ENCODE data around the gene PARD6G. TPM values are rescaled to one million over a fixed set of nuclear protein-coding genes. Genes with fewer than 3 reads are reported as not detected.
A peak's percentile ranks its signal among the peaks of the same experiment; 100 is the strongest.
"Not testable (repeated sequence)": the region's sequence is repeated elsewhere in the genome, so short reads cannot be mapped to it uniquely, and the experiment has no call there.

Gene PARD6G, protein sequence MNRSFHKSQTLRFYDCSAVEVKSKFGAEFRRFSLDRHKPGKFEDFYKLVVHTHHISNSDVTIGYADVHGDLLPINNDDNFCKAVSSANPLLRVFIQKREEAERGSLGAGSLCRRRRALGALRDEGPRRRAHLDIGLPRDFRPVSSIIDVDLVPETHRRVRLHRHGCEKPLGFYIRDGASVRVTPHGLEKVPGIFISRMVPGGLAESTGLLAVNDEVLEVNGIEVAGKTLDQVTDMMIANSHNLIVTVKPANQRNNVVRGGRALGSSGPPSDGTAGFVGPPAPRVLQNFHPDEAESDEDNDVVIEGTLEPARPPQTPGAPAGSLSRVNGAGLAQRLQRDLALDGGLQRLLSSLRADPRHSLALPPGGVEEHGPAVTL
- total RNA-seq = 1 to 10 TPM; 1.4 to 6.1 (median 3.5) TPM

DNA sequence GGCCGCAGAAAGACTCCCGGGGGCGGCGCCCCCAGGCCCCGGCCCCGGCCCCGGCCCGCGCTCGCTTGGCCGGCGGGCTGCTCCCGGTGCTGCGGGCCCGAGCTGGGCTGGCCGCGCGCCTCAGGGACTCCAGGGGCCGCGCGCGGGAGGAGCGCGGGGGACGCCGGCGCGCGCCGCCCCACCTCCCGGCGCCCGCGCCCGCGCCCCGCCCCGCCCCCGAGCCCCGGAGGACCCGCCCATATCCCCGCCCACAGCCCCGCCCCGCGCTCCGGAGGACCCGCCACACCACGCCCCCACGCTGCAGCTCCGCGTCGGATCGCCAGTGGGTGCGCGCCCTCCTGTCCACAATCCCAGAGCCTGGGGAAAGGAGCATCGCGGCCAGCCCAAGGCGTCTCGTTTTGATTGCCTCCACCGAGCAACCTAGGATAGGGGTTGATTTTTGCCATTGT, at the start of gene PARD6G:
TSS of gene PARD6G (minus strand) at position 122 of the 449 bp plus-strand sequence. CDS start 166 bp downstream, outside the sequence.
- DNase-seq (peak; percentile 72 to 96), ATAC-seq (ENCODE audit: low FRiP score in 2 of 2) (peak; percentile 83 to 93)
- WGBS, 2 donors = 1% methylated on average over 13 of the region's 60 CpGs; no CpG with 5 or more reads in 1 of the 2 donors
- Histone ChIP-seq H3K36me3 (no peaks in the 10 kb centered on the region), H3K27me3 (peaks cover 0 to 13% (median 4%) of the 10 kb centered on the region in 4 donors), H3K9me3 (no peaks in the 10 kb centered on the region), H3K27ac (peak within 1 kb of the TSS; percentile 15 to 71 (median 35)), H3K4me1 (peaks cover 9 to 18% (median 15%) of the 10 kb centered on the region in 4 donors), H3K4me3 (peak within 1 kb of the TSS; percentile 80 to 84 (median 82))
- TF ChIP-seq, protein P1, sequence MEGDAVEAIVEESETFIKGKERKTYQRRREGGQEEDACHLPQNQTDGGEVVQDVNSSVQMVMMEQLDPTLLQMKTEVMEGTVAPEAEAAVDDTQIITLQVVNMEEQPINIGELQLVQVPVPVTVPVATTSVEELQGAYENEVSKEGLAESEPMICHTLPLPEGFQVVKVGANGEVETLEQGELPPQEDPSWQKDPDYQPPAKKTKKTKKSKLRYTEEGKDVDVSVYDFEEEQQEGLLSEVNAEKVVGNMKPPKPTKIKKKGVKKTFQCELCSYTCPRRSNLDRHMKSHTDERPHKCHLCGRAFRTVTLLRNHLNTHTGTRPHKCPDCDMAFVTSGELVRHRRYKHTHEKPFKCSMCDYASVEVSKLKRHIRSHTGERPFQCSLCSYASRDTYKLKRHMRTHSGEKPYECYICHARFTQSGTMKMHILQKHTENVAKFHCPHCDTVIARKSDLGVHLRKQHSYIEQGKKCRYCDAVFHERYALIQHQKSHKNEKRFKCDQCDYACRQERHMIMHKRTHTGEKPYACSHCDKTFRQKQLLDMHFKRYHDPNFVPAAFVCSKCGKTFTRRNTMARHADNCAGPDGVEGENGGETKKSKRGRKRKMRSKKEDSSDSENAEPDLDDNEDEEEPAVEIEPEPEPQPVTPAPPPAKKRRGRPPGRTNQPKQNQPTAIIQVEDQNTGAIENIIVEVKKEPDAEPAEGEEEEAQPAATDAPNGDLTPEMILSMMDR (IDR thresholded peaks at IDR 0.05) = no peak
- no peak for TF ChIP-seq EP300 (IDR thresholded peaks at IDR 0.05)
- TF ChIP-seq POLR2A (IDR thresholded peaks at IDR 0.05) = no peak
- no peak for TF ChIP-seq POLR2AphosphoS5 (IDR thresholded peaks at IDR 0.05)

DNA sequence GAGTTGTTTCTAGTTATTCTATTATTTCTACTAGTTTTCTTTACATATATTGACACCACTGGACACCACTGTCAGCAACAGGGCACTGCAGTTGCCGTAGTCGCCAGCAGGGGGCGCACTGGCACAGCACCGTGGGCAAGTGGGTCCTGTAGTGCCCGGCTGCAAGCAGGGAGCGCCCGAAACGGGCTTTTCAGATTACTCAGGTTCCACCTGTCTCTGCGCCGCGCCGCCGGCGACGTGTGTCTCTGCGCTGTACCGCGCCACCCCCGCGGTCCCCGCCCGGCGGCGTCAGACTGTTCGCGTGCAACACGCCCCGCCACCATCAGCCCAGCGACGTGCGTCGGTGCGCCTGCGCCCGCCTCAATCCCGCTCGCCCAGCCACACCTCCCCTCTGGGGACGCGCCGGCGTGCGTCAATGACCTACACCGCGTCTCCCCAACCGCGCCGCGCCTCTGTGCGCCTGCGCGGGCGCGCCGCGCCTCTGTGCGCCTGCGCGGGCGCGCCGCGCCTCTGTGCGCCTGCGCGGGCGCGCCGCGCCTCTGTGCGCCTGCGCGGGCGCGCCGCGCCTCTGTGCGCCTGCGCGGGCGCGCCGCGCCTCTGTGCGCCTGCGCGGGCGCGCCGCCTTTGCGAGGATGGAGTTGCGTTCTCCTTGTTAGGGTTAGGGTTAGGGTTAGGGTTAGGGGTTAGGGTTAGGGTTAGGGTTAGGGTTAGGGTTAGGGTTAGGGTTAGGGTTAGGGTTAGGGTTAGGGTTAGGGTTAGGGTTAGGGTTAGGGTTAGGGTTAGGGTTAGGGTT, 15.1 kb upstream of the PARD6G start:
- not testable (repeated sequence) for H3K27me3 ChIP-seq, H3K4me3 ChIP-seq, H3K36me3 ChIP-seq, H3K4me1 ChIP-seq, H3K27ac ChIP-seq, H3K9me3 ChIP-seq
- DNase-seq (peak in 1 of 2 donors; percentile 92), ATAC-seq (ENCODE audit: low FRiP score in 2 of 2) (peak in 1 of 2 donors; percentile 53)
- WGBS, 2 donors = 76 to 79% methylated on average over 90 to 91 of the region's 91 CpGs
- TF ChIP-seq, protein P1 (IDR thresholded peaks at IDR 0.05) = peak; percentile 23 to 65 (median 35)

DNA sequence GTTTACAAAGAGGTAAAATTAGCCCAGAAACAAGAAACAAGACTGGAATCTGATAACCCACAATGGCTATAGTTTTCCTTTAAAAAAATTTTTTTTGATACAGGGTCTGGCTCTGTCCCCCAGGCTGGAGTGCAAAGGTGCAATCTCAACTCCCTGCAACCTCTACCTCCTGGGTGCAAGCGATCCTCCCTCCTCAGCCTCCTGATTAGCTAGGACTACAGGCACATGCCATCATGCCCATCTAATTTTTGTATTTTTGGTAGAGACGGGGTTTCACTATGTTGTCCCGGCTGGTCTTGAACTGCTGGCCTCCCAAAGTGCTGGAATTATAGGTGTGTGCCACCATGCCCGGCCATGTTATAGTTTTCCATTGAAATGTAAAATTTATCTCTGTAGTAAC, 12.3 kb upstream of the PARD6G start:
- whole genome bisulfite sequencing, 2 donors = 83 to 89% methylated on average over 4 of the region's 4 CpGs
- Histone ChIP-seq H3K27me3 (no peaks in the 10 kb centered on the region), H3K36me3 (no peaks in the 10 kb centered on the region), H3K9me3 (peaks cover 0 to 3% (median 0%) of the 10 kb centered on the region in 4 donors), H3K4me3 (no peak overlapping the region), H3K27ac (no peak overlapping the region), H3K4me1 (no peaks in the 10 kb centered on the region)
- TF ChIP-seq, protein P1 (IDR thresholded peaks at IDR 0.05) = no peak
- TF ChIP-seq POLR2A (IDR thresholded peaks at IDR 0.05) (no peak), EP300 (IDR thresholded peaks at IDR 0.05) (no peak), POLR2AphosphoS5 (IDR thresholded peaks at IDR 0.05) (no peak)
- no peak for ATAC-seq (ENCODE audit: low FRiP score in 2 of 2)
- no peak for DNase-seq

DNA sequence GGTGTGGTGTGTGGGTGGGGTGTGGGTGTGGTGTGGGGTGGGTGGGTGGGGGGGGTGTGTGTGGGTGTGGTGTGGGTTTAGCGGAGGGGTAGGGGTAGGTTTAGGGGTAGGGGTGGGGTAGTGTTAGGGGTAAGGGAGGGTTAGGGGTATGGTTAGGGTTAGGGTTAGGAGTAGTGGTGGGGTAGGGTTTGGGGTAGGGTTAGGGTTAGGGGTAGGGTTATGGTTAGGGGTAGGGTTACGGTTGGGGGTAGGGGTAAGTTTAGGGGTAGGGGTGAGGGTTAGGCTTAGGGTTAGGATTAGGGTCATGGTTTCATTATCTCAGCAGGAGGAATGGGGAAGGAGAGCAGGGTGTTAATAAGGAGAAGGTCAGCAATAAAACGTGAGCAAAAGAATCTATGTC, 11.3 kb upstream of the PARD6G start:
- H3K9me3 ChIP-seq = peaks cover 0 to 3% (median 0%) of the 10 kb centered on the region in 4 donors
- no peaks in the 10 kb centered on the region for H3K27me3 ChIP-seq
- WGBS, 2 donors = 74 to 77% methylated on average over 2 of the region's 3 CpGs
- DNase-seq (no peak), ATAC-seq (ENCODE audit: low FRiP score in 2 of 2) (no peak)
- H3K36me3 ChIP-seq = no peaks in the 10 kb centered on the region
- TF ChIP-seq POLR2A (IDR thresholded peaks at IDR 0.05) = no peak
- TF ChIP-seq EP300 (IDR thresholded peaks at IDR 0.05) = no peak
- no peak for TF ChIP-seq POLR2AphosphoS5 (IDR thresholded peaks at IDR 0.05)
- TF ChIP-seq, protein P1 (IDR thresholded peaks at IDR 0.05) = no peak
- no peak overlapping the region for H3K4me3 ChIP-seq
- no peaks in the 10 kb centered on the region for H3K4me1 ChIP-seq
- H3K27ac ChIP-seq = no peak overlapping the region

All from upper lobe of left lung (tissue), 6 donors.